ENCODE measurements around the gene POLR2C. TPM values are rescaled to one million over a fixed set of nuclear protein-coding genes. Genes with fewer than 3 reads are reported as not detected.
A peak's percentile ranks its signal among the peaks of the same experiment; 100 is the strongest.

The POLR2C gene
- total and polyA plus RNA-seq, 2 of the 13 experiments (the other 11 are each of a cell fraction or from before 2014, with no cell fraction given) = 104 to 216 TPM

DNA sequence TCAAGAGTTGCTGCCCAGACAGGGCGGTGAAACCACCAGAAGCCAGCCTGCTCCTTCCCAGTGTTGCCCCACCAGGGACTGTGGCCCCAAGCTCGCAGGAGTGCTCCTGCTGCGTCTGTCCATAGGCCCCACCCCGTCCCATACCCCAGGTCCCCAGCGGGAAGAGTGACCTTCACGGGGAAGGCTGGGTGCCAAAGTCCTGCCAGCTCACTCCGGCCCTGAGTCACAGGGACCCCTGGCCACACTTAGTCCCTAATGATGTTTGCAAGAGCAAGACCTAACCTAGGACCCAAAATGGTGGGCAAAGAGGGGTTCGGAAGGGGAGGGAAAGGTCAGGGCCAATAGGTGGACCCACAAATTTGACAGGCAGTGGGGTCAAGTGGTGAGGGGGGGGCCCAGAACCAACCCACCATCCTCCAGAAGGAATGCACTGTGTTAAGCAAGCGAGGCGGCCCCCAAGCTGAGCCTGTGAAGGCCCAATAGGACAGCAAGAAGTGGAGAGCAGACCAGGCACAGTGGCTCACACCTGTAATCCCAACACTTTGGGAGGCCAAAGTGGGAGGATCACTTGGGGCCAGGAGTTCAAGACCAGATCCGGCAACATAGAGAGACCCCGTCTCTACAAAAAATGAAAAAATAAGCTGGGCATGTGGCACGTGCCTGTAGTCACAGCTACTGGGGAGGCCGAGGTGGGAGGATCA, 20.5 kb downstream of the POLR2C start (continued):
- no peak for TF ChIP-seq ZNF674 (CRISPR knock-in tag; IDR thresholded peaks at IDR 0.05; ENCODE audit: low read depth)
- TF ChIP-seq NCOA2 (CRISPR knock-in tag; IDR thresholded peaks at IDR 0.05) = 0 out of 2 replicates have a peak, but pooled peaks have one; percentile 32
- peak; percentile 79 for TF ChIP-seq ZEB1 (IDR thresholded peaks at IDR 0.05; ENCODE audit: insufficient replicate concordance, low read depth)
- TF ChIP-seq MXI1 (IDR thresholded peaks at IDR 0.05; ENCODE audit: borderline replicate concordance, low read depth, low read length) = peak; percentile 42; the same call in 1 of the 3 replicates
- TF ChIP-seq ZSCAN29 (CRISPR knock-in tag; conservative IDR thresholded peaks at IDR 0.05) = 0 out of 2 replicates have a peak, but pooled peaks have one; percentile 84
- TF ChIP-seq HMG20A (CRISPR knock-in tag; IDR thresholded peaks at IDR 0.05; ENCODE audit: borderline replicate concordance) = peak; percentile 57; the same call in 1 of the 2 replicates
- TF ChIP-seq, protein P1, sequence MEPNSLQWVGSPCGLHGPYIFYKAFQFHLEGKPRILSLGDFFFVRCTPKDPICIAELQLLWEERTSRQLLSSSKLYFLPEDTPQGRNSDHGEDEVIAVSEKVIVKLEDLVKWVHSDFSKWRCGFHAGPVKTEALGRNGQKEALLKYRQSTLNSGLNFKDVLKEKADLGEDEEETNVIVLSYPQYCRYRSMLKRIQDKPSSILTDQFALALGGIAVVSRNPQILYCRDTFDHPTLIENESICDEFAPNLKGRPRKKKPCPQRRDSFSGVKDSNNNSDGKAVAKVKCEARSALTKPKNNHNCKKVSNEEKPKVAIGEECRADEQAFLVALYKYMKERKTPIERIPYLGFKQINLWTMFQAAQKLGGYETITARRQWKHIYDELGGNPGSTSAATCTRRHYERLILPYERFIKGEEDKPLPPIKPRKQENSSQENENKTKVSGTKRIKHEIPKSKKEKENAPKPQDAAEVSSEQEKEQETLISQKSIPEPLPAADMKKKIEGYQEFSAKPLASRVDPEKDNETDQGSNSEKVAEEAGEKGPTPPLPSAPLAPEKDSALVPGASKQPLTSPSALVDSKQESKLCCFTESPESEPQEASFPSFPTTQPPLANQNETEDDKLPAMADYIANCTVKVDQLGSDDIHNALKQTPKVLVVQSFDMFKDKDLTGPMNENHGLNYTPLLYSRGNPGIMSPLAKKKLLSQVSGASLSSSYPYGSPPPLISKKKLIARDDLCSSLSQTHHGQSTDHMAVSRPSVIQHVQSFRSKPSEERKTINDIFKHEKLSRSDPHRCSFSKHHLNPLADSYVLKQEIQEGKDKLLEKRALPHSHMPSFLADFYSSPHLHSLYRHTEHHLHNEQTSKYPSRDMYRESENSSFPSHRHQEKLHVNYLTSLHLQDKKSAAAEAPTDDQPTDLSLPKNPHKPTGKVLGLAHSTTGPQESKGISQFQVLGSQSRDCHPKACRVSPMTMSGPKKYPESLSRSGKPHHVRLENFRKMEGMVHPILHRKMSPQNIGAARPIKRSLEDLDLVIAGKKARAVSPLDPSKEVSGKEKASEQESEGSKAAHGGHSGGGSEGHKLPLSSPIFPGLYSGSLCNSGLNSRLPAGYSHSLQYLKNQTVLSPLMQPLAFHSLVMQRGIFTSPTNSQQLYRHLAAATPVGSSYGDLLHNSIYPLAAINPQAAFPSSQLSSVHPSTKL (CRISPR knock-in tag; IDR thresholded peaks at IDR 0.05) = peak; percentile 77
- TF ChIP-seq ZNF33A (CRISPR knock-in tag; IDR thresholded peaks at IDR 0.05; ENCODE audit: borderline replicate concordance) = no peak
- TF ChIP-seq, protein P2, sequence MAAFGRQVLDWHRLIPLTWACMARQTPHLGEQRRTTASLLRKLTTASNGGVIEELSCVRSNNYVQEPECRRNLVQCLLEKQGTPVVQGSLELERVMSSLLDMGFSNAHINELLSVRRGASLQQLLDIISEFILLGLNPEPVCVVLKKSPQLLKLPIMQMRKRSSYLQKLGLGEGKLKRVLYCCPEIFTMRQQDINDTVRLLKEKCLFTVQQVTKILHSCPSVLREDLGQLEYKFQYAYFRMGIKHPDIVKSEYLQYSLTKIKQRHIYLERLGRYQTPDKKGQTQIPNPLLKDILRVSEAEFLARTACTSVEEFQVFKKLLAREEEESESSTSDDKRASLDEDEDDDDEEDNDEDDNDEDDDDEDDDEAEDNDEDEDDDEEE (CRISPR knock-in tag; IDR thresholded peaks at IDR 0.05) = peak; percentile 74; the same call in 1 of the 2 replicates
- TF ChIP-seq, protein P3, sequence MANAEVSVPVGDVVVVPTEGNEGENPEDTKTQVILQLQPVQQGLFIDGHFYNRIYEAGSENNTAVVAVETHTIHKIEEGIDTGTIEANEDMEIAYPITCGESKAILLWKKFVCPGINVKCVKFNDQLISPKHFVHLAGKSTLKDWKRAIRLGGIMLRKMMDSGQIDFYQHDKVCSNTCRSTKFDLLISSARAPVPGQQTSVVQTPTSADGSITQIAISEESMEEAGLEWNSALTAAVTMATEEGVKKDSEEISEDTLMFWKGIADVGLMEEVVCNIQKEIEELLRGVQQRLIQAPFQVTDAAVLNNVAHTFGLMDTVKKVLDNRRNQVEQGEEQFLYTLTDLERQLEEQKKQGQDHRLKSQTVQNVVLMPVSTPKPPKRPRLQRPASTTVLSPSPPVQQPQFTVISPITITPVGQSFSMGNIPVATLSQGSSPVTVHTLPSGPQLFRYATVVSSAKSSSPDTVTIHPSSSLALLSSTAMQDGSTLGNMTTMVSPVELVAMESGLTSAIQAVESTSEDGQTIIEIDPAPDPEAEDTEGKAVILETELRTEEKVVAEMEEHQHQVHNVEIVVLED (CRISPR knock-in tag; IDR thresholded peaks at IDR 0.05; ENCODE audit: borderline replicate concordance) = peak; percentile 64
- no peak for TF ChIP-seq FOXP1 (IDR thresholded peaks at IDR 0.05)
- peak; percentile 12; the same call in 1 of the 2 replicates for TF ChIP-seq FOXP1 (CRISPR knock-in tag; IDR thresholded peaks at IDR 0.05)
- TF ChIP-seq, protein P4, sequence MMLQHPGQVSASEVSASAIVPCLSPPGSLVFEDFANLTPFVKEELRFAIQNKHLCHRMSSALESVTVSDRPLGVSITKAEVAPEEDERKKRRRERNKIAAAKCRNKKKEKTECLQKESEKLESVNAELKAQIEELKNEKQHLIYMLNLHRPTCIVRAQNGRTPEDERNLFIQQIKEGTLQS (CRISPR knock-in tag; IDR thresholded peaks at IDR 0.05) = peak; percentile 50; the same call in 1 of the 2 replicates
- TF ChIP-seq, protein P5, sequence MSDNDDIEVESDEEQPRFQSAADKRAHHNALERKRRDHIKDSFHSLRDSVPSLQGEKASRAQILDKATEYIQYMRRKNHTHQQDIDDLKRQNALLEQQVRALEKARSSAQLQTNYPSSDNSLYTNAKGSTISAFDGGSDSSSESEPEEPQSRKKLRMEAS (IDR thresholded peaks at IDR 0.05) = peak; percentile 64
- TF ChIP-seq, protein P6, sequence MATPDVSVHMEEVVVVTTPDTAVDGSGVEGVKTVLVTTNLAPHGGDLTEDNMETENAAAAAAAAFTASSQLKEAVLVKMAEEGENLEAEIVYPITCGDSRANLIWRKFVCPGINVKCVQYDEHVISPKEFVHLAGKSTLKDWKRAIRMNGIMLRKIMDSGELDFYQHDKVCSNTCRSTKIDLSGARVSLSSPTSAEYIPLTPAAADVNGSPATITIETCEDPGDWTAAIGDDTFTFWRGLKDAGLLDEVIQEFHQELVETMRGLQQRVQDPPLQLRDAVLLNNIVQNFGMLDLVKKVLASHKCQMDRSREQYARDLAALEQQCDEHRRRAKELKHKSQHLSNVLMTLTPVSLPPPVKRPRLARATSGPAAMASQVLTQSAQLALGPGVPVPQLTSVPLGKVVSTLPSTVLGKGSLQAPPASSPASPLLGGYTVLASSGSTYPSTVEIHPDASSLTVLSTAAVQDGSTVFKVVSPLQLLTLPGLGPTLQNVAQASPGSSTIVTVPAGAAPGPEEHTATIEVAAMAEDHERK (CRISPR knock-in tag; IDR thresholded peaks at IDR 0.05; ENCODE audit: low read depth) = no peak
- peak; percentile 72; the same call in 1 of the 2 replicates for TF ChIP-seq ZNF782 (CRISPR knock-in tag; IDR thresholded peaks at IDR 0.05; ENCODE audit: borderline replicate concordance)
- peak; percentile 14 for TF ChIP-seq TEAD3 (CRISPR knock-in tag; optimal IDR thresholded peaks at IDR 0.05; ENCODE audit: borderline replicate concordance)
- TF ChIP-seq, protein P7, sequence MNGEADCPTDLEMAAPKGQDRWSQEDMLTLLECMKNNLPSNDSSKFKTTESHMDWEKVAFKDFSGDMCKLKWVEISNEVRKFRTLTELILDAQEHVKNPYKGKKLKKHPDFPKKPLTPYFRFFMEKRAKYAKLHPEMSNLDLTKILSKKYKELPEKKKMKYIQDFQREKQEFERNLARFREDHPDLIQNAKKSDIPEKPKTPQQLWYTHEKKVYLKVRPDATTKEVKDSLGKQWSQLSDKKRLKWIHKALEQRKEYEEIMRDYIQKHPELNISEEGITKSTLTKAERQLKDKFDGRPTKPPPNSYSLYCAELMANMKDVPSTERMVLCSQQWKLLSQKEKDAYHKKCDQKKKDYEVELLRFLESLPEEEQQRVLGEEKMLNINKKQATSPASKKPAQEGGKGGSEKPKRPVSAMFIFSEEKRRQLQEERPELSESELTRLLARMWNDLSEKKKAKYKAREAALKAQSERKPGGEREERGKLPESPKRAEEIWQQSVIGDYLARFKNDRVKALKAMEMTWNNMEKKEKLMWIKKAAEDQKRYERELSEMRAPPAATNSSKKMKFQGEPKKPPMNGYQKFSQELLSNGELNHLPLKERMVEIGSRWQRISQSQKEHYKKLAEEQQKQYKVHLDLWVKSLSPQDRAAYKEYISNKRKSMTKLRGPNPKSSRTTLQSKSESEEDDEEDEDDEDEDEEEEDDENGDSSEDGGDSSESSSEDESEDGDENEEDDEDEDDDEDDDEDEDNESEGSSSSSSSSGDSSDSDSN (CRISPR knock-in tag; IDR thresholded peaks at IDR 0.05) = peak; percentile 82
